ENCODE data around the gene CDC16. TPM values are rescaled to one million over a fixed set of nuclear protein-coding genes. Genes with fewer than 3 reads are reported as not detected.

Gene CDC16
- total and polyA plus RNA-seq, 10 donors = 50.1 to 75.8 (median 67.3) TPM

- no peak for DNase-seq
- Histone ChIP-seq H3K27ac (peak overlapping the region in 1 of 8 donors; percentile 48), H3K4me1 (peaks cover 0 to 29% (median 17%) of the 10 kb centered on the region in 6 donors), H3K27me3 (replicated peaks in 1 of 7) (no peaks in the 10 kb centered on the region), H3K4me3 (no peak overlapping the region), H3K9me3 (no peaks in the 10 kb centered on the region), H3K36me3 (peaks cover 0 to 100% (median 81%) of the 10 kb centered on the region in 6 donors)
- 91 to 97% (median 92%) methylated on average over 5 of the region's 5 CpGs for WGBS, 5 donors
- TF ChIP-seq CTCF (IDR thresholded peaks at IDR 0.05 in 8 of 11, conservative IDR thresholded peaks at IDR 0.05 in 3 of 11) (no peak), POLR2A (IDR thresholded peaks at IDR 0.05) (no peak), POLR2AphosphoS5 (IDR thresholded peaks at IDR 0.05) (no peak)
- intact Hi-C loops (cut with DNase I; ENCODE audit: low total_unique reads) = no loop called here
These were observed 31.5 kb downstream of the CDC16 start for GRCh38 chr13:114266241-114266640.

GRCh38 chr13:114268344-114269280 is 33.9 kb downstream of the CDC16 start:
- 80 to 85% (median 81%) methylated on average over 6 of the region's 6 CpGs for WGBS, 5 donors
- Histone ChIP-seq H3K36me3 (peaks cover 0 to 100% (median 77%) of the 10 kb centered on the region in 6 donors), H3K9me3 (no peaks in the 10 kb centered on the region), H3K4me3 (peak overlapping the region in 1 of 8 donors; percentile 19), H3K27me3 (replicated peaks in 1 of 7) (no peaks in the 10 kb centered on the region), H3K4me1 (peaks cover 0 to 6% (median 3%) of the 10 kb centered on the region in 6 donors), H3K27ac (peak overlapping the region in 3 of 8 donors; percentile 48 to 69 (median 53))
- intact Hi-C loops (cut with DNase I; ENCODE audit: low total_unique reads) = no loop called here
- TF ChIP-seq CTCF (IDR thresholded peaks at IDR 0.05 in 8 of 11, conservative IDR thresholded peaks at IDR 0.05 in 3 of 11) (no peak), POLR2AphosphoS5 (IDR thresholded peaks at IDR 0.05) (no peak), POLR2A (IDR thresholded peaks at IDR 0.05) (no peak)
- no peak for DNase-seq

- no peaks in the 10 kb centered on the region for H3K9me3 ChIP-seq
- H3K27ac ChIP-seq = peak overlapping the region in 3 of 8 donors; percentile 48 to 69 (median 53)
- H3K4me3 ChIP-seq = no peak overlapping the region
- TF ChIP-seq CTCF (IDR thresholded peaks at IDR 0.05 in 8 of 11, conservative IDR thresholded peaks at IDR 0.05 in 3 of 11) = no peak
- TF ChIP-seq POLR2A (IDR thresholded peaks at IDR 0.05) = no peak
- TF ChIP-seq POLR2AphosphoS5 (IDR thresholded peaks at IDR 0.05) = no peak
- no peaks in the 10 kb centered on the region for H3K27me3 ChIP-seq (replicated peaks in 1 of 7)
- intact Hi-C loops (cut with DNase I; ENCODE audit: low total_unique reads) = no loop called here
- WGBS, 5 donors = 78 to 91% (median 84%) methylated on average over 4 of the region's 4 CpGs
- H3K36me3 ChIP-seq = peaks cover 0 to 100% (median 71%) of the 10 kb centered on the region in 6 donors
- no peaks in the 10 kb centered on the region for H3K4me1 ChIP-seq
- no peak for DNase-seq
These were observed 34.6 kb downstream of the CDC16 start for GRCh38 chr13:114269281-114269770.

- peak; percentile 20 for DNase-seq
- Histone ChIP-seq H3K4me1 (peaks cover 0 to 5% (median 0%) of the 10 kb centered on the region in 6 donors), H3K9me3 (no peaks in the 10 kb centered on the region), H3K4me3 (no peak overlapping the region), H3K27ac (no peak overlapping the region), H3K36me3 (peaks cover 0 to 100% (median 45%) of the 10 kb centered on the region in 6 donors), H3K27me3 (replicated peaks in 1 of 7) (no peaks in the 10 kb centered on the region)
- 69 to 83% (median 79%) methylated on average over 2 of the region's 2 CpGs for WGBS, 5 donors
- TF ChIP-seq POLR2A (IDR thresholded peaks at IDR 0.05) = no peak
- TF ChIP-seq CTCF (IDR thresholded peaks at IDR 0.05 in 8 of 11, conservative IDR thresholded peaks at IDR 0.05 in 3 of 11) = no peak
- no peak for TF ChIP-seq POLR2AphosphoS5 (IDR thresholded peaks at IDR 0.05)
- intact Hi-C loops (cut with DNase I; ENCODE audit: low total_unique reads) = no loop called here
These were observed 38.3 kb downstream of the CDC16 start for GRCh38 chr13:114272977-114273376.
